Upper lobe of left lung (tissue), 4 donors: ENCODE results near the gene REELD1.

ENCODE experiments used
- POLR2A ChIP-seq, 4 donors: fragments of 450-650 bp; IDR thresholded peaks; one replicate each; pipeline ENCODE4 v1.5.1; 2016 to 2017; ENCODE audit warnings: antibody characterized with exemption in 4 of 4, mild to moderate bottlenecking in 2 of 4
- POLR2AphosphoS5 ChIP-seq, 2 donors: sonication (generic); formaldehyde crosslinking; IDR thresholded peaks; one replicate each; pipeline ENCODE4 v1.5.1; 2017; ENCODE audit warnings: antibody characterized with exemption in 2 of 2
- TF ChIP-seq, protein P1 (sequence below), 6 experiments: fragments of 450-650 bp in 4 of 6; fragments of 200-600 bp in 2 of 6; sonication (generic) in 2 of 6; IDR thresholded peaks; one replicate each; pipeline ENCODE4 v1.5.1; 2016 to 2019; ENCODE audit warnings: antibody characterized with exemption in 6 of 6

DNA sequence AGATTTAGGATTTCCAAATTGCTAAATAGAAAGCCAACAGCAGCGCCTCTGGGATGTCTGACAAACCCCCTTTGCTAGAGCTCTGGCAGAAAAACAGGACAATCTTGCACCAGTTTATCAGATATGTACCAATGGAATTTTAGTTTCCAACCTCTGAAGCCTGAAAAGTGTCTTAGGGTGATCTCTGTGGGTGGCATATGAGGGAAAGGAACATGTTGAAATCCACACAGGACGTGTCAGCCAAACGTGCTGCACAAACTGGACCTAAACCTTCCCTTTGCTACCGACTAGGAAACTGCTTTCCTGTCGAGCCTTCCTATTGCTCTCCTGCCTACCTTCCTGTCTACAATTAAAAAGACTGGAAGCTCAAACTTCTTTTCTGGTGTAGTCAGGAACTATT is 53.5 kb downstream of the REELD1 start:
- TF ChIP-seq POLR2AphosphoS5 (IDR thresholded peaks at IDR 0.05) (no peak), POLR2A (IDR thresholded peaks at IDR 0.05) (no peak)
- TF ChIP-seq, protein P1, sequence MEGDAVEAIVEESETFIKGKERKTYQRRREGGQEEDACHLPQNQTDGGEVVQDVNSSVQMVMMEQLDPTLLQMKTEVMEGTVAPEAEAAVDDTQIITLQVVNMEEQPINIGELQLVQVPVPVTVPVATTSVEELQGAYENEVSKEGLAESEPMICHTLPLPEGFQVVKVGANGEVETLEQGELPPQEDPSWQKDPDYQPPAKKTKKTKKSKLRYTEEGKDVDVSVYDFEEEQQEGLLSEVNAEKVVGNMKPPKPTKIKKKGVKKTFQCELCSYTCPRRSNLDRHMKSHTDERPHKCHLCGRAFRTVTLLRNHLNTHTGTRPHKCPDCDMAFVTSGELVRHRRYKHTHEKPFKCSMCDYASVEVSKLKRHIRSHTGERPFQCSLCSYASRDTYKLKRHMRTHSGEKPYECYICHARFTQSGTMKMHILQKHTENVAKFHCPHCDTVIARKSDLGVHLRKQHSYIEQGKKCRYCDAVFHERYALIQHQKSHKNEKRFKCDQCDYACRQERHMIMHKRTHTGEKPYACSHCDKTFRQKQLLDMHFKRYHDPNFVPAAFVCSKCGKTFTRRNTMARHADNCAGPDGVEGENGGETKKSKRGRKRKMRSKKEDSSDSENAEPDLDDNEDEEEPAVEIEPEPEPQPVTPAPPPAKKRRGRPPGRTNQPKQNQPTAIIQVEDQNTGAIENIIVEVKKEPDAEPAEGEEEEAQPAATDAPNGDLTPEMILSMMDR (IDR thresholded peaks at IDR 0.05) = no peak
